ENCODE measurements around the gene LAMC3. TPM values are rescaled to one million over a fixed set of nuclear protein-coding genes. Genes with fewer than 3 reads are reported as not detected.

LAMC3 gene
- total and polyA plus RNA-seq, 8 donors = 0.61 to 9.6 (median 0.93) TPM; not detected in 1

DNA sequence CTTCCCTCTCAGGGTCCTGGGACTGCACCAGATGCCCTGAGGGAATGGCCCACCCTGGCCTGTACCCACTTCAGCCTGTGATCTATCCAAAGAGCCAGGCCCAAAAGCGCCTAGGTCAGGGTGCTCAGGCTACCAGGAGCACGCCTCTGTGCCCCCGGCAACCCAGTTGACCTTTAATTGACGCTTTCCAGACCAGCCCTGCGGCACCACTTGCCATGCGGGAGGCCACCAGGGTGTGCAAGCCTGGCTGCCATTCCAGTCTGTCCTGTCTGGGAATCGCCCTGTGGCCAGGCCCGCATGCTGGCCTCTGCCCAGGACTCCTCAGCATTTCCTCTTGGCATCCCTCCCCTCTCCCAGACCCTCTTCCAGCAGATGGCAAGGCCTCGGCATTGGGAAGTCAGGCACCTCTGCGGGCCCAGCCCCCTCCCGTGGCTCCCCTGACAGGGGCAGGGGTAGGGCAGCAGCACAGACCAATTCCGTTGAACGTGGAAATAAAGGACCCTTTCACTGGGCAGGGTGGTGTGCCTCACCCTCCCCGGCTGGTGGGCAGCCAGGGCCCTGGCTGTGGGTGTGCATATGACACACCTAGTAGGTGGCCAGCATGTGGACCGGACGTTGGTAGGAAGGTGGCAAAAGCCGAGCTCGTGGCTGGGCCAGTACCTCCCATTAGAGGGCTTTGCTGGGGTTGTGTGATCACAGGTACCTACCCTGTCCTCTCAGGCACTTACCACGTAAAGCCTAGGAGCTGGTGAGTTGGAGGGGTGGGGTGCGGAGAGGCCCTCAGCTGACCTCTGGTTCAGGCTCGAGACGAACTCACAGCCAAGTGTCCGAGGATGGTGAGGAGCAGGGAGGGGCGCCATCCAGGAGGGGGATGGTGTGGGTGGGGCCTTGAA, 83.8 kb downstream of the LAMC3 start:
- Histone ChIP-seq H3K4me3 (no peak overlapping the region), H3K27ac (no peak overlapping the region), H3K36me3 (no peaks in the 10 kb centered on the region), H3K9me3 (no peaks in the 10 kb centered on the region), H3K4me1 (peaks cover 9 to 36% (median 27%) of the 10 kb centered on the region in 4 donors), H3K27me3 (peaks cover 0 to 66% (median 23%) of the 10 kb centered on the region in 3 donors)
- DNase-seq = peak in 1 of 2 donors; percentile 31
- TF ChIP-seq EP300 (IDR thresholded peaks at IDR 0.05) (no peak), POLR2A (IDR thresholded peaks at IDR 0.05) (no peak), POLR2AphosphoS5 (IDR thresholded peaks at IDR 0.05) (no peak)
- TF ChIP-seq, protein P1, sequence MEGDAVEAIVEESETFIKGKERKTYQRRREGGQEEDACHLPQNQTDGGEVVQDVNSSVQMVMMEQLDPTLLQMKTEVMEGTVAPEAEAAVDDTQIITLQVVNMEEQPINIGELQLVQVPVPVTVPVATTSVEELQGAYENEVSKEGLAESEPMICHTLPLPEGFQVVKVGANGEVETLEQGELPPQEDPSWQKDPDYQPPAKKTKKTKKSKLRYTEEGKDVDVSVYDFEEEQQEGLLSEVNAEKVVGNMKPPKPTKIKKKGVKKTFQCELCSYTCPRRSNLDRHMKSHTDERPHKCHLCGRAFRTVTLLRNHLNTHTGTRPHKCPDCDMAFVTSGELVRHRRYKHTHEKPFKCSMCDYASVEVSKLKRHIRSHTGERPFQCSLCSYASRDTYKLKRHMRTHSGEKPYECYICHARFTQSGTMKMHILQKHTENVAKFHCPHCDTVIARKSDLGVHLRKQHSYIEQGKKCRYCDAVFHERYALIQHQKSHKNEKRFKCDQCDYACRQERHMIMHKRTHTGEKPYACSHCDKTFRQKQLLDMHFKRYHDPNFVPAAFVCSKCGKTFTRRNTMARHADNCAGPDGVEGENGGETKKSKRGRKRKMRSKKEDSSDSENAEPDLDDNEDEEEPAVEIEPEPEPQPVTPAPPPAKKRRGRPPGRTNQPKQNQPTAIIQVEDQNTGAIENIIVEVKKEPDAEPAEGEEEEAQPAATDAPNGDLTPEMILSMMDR (IDR thresholded peaks at IDR 0.05) = no peak
- intact Hi-C loops (cut with DNase I; ENCODE audit: low total_unique reads) = no loop called here
- WGBS, 5 donors = 65 to 78% (median 72%) methylated on average over 21 to 24 of the region's 24 CpGs

DNA sequence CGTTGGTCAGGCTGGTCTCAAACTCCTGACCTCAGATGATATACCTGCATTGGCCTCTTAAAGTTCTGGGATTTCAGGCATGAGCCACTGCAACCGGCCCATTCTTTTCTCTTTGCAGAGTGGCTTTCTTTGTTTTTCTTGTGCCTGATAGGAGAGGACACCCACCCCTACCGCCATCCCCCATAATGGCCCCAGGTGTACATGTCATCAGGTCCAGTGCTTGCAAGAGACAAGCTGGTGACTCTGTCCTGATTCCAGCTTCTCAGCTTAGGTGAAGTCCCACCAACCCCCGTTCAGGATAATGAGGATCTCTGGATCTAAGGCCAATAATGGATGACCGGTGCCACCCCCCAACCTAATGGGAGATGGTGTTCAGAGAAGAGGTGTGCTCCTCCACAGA, 85.0 kb downstream of the LAMC3 start:
- Histone ChIP-seq H3K27ac (no peak overlapping the region), H3K27me3 (peaks cover 0 to 73% (median 23%) of the 10 kb centered on the region in 3 donors), H3K4me3 (no peak overlapping the region), H3K36me3 (no peaks in the 10 kb centered on the region), H3K4me1 (peaks cover 9 to 37% (median 28%) of the 10 kb centered on the region in 4 donors), H3K9me3 (no peaks in the 10 kb centered on the region)
- TF ChIP-seq, protein P1 (IDR thresholded peaks at IDR 0.05) = no peak
- TF ChIP-seq EP300 (IDR thresholded peaks at IDR 0.05) (no peak), POLR2A (IDR thresholded peaks at IDR 0.05) (no peak), POLR2AphosphoS5 (IDR thresholded peaks at IDR 0.05) (no peak)
- no peak for DNase-seq
- WGBS, 5 donors = 64 to 84% (median 77%) methylated on average over 5 of the region's 5 CpGs
- intact Hi-C loops (cut with DNase I; ENCODE audit: low total_unique reads) = no loop called here

DNA sequence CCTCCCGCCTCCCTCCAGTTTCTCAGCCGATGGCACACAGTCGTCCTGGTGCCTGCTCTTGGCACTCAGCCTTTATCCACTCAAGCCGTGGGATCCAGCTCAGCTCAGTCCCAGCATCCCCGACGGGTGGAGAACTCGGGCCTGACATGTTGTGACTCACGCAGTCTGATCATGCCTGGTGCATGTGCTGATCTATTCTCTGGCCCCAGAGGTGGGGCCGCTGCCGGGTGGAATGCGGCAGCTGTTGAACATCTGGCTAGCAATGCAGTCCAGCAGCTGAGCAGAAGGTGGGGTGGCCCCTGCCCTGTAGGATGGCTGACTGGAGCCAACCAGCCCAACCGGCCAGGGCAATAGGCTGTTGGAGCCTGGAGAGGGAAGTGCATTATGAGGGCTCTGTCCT, 85.6 kb downstream of the LAMC3 start:
- 41 to 62% (median 46%) methylated on average over 9 to 12 of the region's 12 CpGs for WGBS, 5 donors
- H3K4me3 ChIP-seq = no peak overlapping the region
- intact Hi-C loops (cut with DNase I; ENCODE audit: low total_unique reads) = no loop called here
- no peak for TF ChIP-seq POLR2AphosphoS5 (IDR thresholded peaks at IDR 0.05)
- no peak overlapping the region for H3K27ac ChIP-seq
- H3K36me3 ChIP-seq = no peaks in the 10 kb centered on the region
- H3K4me1 ChIP-seq = peaks cover 9 to 37% (median 28%) of the 10 kb centered on the region in 4 donors
- DNase-seq = peak in 1 of 2 donors; percentile 52
- H3K9me3 ChIP-seq = no peaks in the 10 kb centered on the region
- H3K27me3 ChIP-seq = peaks cover 0 to 73% (median 23%) of the 10 kb centered on the region in 3 donors

DNA sequence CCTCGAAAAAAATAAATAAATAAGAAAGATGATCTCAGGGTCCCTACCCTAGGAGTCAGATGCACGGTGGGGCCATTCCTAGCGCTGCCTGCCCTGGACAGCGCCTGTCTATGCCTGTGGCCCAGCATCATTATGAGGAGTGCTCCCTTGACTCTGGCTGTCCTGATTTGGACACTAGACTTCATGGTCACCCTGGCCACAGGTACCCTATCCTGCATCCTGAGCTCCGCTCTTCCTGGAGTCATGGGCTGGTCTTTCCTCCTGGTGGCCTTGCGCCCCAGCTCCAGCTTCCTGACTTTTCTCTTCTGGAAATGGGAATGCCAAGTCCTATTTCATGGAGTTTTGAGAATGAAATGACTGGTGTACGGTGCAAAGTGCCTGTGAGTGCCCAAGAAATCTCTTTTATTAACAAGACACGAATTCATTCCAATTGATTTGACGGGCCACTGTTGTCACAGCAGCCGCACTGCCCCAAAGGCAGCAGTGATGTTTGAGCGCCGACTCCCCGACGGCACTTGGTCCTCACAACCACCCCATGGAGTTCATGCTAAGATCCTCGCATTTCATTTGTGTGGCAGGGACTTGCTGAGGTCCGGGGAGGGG, 86.8 kb downstream of the LAMC3 start:
- peak overlapping the region; percentile 53 to 77 (median 56) for H3K4me3 ChIP-seq
- 33 to 48% (median 35%) methylated on average over 10 to 16 of the region's 16 CpGs for WGBS, 5 donors
- no peak for TF ChIP-seq EP300 (IDR thresholded peaks at IDR 0.05)
- no peak for TF ChIP-seq POLR2A (IDR thresholded peaks at IDR 0.05)
- no peak for TF ChIP-seq POLR2AphosphoS5 (IDR thresholded peaks at IDR 0.05)
- TF ChIP-seq, protein P1 (IDR thresholded peaks at IDR 0.05) = no peak
- H3K27me3 ChIP-seq = peaks cover 0 to 73% (median 23%) of the 10 kb centered on the region in 3 donors
- no peak for DNase-seq
- no peaks in the 10 kb centered on the region for H3K9me3 ChIP-seq
- no peaks in the 10 kb centered on the region for H3K36me3 ChIP-seq
- peak overlapping the region in 2 of 5 donors; percentile 60 to 69 for H3K27ac ChIP-seq
- peaks cover 9 to 37% (median 28%) of the 10 kb centered on the region in 4 donors for H3K4me1 ChIP-seq
- intact Hi-C loops (cut with DNase I; ENCODE audit: low total_unique reads) = no loop called here

Data from stomach (tissue), 9 donors.